Stimulated activated CD4-positive, alpha-beta T cell treated with anti-CD3 and anti-CD28 coated beads, Interleukin-4, amount 100 ng/mL, for 48 hours (primary cell): ENCODE measurements around the gene NPRL2.

ENCODE experiments used
- DNase-seq, 2 donors: peaks; one replicate each; pipeline ENCODE4 v3.0.0-alpha.2; 2020; ENCODE audit warnings: low read depth in 2 of 2

NPRL2 gene

GRCh38 chr3:50350527-50351322 is at the start of gene NPRL2, which contains the start of gene CYB561D2:
Gene NPRL2, minus strand, starts transcription at chr3:50350775. Its CDS starts 123 bp downstream, at chr3:50350652.
Gene CYB561D2, plus strand, starts transcription at chr3:50350862. Its CDS starts 572 bp downstream, at chr3:50351434.
- peak; percentile 98 to 99 for DNase-seq

GRCh38 chr3:50396502-50396901 is 45.9 kb upstream of the NPRL2 start:
- no peak for DNase-seq

GRCh38 chr3:50395070-50395860 is 44.7 kb upstream of the NPRL2 start:
- DNase-seq: no peak

GRCh38 chr3:50393061-50393460 is 42.5 kb upstream of the NPRL2 start:
- no peak for DNase-seq

GRCh38 chr3:50392101-50392715 is 41.6 kb upstream of the NPRL2 start:
- DNase-seq: no peak

GRCh38 chr3:50390508-50391224 is 40.1 kb upstream of the NPRL2 start:
- DNase-seq: no peak

GRCh38 chr3:50389414-50389767 is 38.8 kb upstream of the NPRL2 start:
- DNase-seq: no peak

- DNase-seq: no peak
These were observed 38.3 kb upstream of the NPRL2 start for GRCh38 chr3:50388720-50389413.

GRCh38 chr3:50388016-50388719 is 37.6 kb upstream of the NPRL2 start:
- no peak for DNase-seq

- no peak for DNase-seq
These were observed 35.2 kb upstream of the NPRL2 start for GRCh38 chr3:50385754-50386153.

GRCh38 chr3:50383750-50384149 is 33.2 kb upstream of the NPRL2 start:
- no peak for DNase-seq

- DNase-seq: no peak
These were observed 32.1 kb upstream of the NPRL2 start for GRCh38 chr3:50382722-50383121.

- DNase-seq: no peak
These were observed 30.8 kb upstream of the NPRL2 start for GRCh38 chr3:50381383-50381782.

- no peak for DNase-seq
These were observed 30.0 kb upstream of the NPRL2 start for GRCh38 chr3:50380405-50381085.

GRCh38 chr3:50378757-50379156 is 28.2 kb upstream of the NPRL2 start:
- no peak for DNase-seq

GRCh38 chr3:50378024-50378423 is 27.4 kb upstream of the NPRL2 start:
- DNase-seq: no peak

- no peak for DNase-seq
These were observed 24.8 kb upstream of the NPRL2 start for GRCh38 chr3:50375258-50375931.

GRCh38 chr3:50374363-50375257 is 24.0 kb upstream of the NPRL2 start:
- no peak for DNase-seq
